Tibial nerve (tissue), 4 donors: ENCODE measurements around the gene RXRG.

ENCODE experiments used
- EP300 ChIP-seq, 2 donors: sonication (generic); formaldehyde crosslinking; IDR thresholded peaks; one replicate each; pipeline ENCODE4 v1.6.1; 2017; ENCODE audit warnings: antibody characterized with exemption in 2 of 2, mild to moderate bottlenecking in 1 of 2
- TF ChIP-seq, protein P1 (sequence below), 5 experiments: fragments of 200-600 bp in 3 of 5; fragments of 450-650 bp in 2 of 5; sonication (generic) in 3 of 5; IDR thresholded peaks; one replicate each; pipeline ENCODE4 v1.5.1; 2016 to 2019; ENCODE audit warnings: antibody characterized with exemption in 5 of 5, mild to moderate bottlenecking in 3 of 5, moderate library complexity in 2 of 5

DNA sequence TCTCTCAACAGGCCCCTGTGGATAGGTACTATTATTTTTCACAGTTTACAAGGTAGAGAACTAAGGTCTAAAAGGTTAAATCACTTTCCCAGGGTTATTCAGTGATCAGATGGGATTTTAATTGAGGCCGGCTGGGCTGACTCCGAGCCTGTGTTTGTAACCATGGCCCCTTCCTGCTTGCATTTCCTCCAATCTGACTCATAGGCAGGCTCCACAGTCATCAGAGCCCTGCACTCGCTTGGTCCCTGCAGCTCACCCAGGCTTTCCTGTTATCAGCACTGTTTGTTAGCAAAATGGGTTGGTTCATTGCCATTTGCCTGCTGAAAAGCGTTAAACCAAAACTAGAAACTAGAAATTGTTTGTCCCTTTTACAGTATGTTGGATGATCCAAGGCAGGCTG lies 47.0 kb downstream of the RXRG start:
- no peak for TF ChIP-seq EP300 (IDR thresholded peaks at IDR 0.05)
- TF ChIP-seq, protein P1, sequence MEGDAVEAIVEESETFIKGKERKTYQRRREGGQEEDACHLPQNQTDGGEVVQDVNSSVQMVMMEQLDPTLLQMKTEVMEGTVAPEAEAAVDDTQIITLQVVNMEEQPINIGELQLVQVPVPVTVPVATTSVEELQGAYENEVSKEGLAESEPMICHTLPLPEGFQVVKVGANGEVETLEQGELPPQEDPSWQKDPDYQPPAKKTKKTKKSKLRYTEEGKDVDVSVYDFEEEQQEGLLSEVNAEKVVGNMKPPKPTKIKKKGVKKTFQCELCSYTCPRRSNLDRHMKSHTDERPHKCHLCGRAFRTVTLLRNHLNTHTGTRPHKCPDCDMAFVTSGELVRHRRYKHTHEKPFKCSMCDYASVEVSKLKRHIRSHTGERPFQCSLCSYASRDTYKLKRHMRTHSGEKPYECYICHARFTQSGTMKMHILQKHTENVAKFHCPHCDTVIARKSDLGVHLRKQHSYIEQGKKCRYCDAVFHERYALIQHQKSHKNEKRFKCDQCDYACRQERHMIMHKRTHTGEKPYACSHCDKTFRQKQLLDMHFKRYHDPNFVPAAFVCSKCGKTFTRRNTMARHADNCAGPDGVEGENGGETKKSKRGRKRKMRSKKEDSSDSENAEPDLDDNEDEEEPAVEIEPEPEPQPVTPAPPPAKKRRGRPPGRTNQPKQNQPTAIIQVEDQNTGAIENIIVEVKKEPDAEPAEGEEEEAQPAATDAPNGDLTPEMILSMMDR (IDR thresholded peaks at IDR 0.05): no peak
